Fibroblast of lung (primary cell): Measurements from ENCODE around the gene ZNF793. TPM values are rescaled to one million over a fixed set of nuclear protein-coding genes. Genes with fewer than 3 reads are reported as not detected.

Experiments used
- DNase-seq, 2 donors: peaks; one replicate each; pipeline versions ENCODE4 v3.0.0 to v3.0.0-alpha.2; 2010; ENCODE audit warnings: low read depth in 2 of 2
- H2AFZ ChIP-seq: 2 replicates; pipeline ENCODE4 v1.5.1; 2012; ENCODE audit warnings: low read length, control low read depth, inconsistent platforms
- H3K27ac ChIP-seq: 2 replicates; pipeline ENCODE4 v1.5.1; 2011; ENCODE audit warnings: low read length, control low read depth; ENCODE audit not compliant: insufficient read depth
- H3K27me3 ChIP-seq: 2 replicates; pipeline ENCODE4 v1.5.1; 2011; ENCODE audit warnings: mild to moderate bottlenecking, low read length; ENCODE audit not compliant: control insufficient read depth, insufficient read depth
- H3K36me3 ChIP-seq: 2 replicates; pipeline ENCODE4 v1.5.1; 2011; ENCODE audit warnings: low read length; ENCODE audit not compliant: control insufficient read depth, insufficient read depth
- H3K4me1 ChIP-seq: 2 replicates; pipeline ENCODE4 v1.5.1; 2011; ENCODE audit warnings: low read length; ENCODE audit not compliant: control insufficient read depth, insufficient read depth; ENCODE audit errors: extremely low read depth
- H3K4me2 ChIP-seq: 2 replicates; pipeline ENCODE4 v1.5.1; 2011; ENCODE audit warnings: low read length, control low read depth; ENCODE audit not compliant: insufficient read depth; ENCODE audit errors: extremely low read depth
- H3K4me3 ChIP-seq, 4 experiments: fragments of 200-600 bp in 1 of 4; sonication (generic) in 1 of 4; replicated peaks in 1 of 4; 2 replicates each; pipeline ENCODE4 v1.5.1; 2011 to 2016; ENCODE audit warnings: low read length in 4 of 4, low read depth in 3 of 4, mild to moderate bottlenecking in 3 of 4, control low read depth in 2 of 4, inconsistent platforms in 1 of 4, mixed read lengths in 1 of 4; ENCODE audit not compliant: insufficient read depth in 1 of 4; ENCODE audit errors: control extremely low read depth in 1 of 4
- H3K79me2 ChIP-seq: 2 replicates; pipeline ENCODE4 v1.5.1; 2012; ENCODE audit warnings: mild to moderate bottlenecking, low read length, inconsistent platforms; ENCODE audit not compliant: control insufficient read depth, insufficient read depth
- H3K9ac ChIP-seq: 2 replicates; pipeline ENCODE4 v1.5.1; 2011; ENCODE audit warnings: mild to moderate bottlenecking, low read length, control low read depth; ENCODE audit not compliant: insufficient read depth
- H3K9me3 ChIP-seq: 2 replicates; pipeline ENCODE4 v1.5.1; 2012; ENCODE audit warnings: low read depth, low read length; ENCODE audit not compliant: control insufficient read depth, insufficient read depth
- H4K20me1 ChIP-seq: 2 replicates; pipeline ENCODE4 v1.5.1; 2011; ENCODE audit warnings: low read length; ENCODE audit not compliant: control insufficient read depth, insufficient read depth; ENCODE audit errors: extremely low read depth
- EZH2 ChIP-seq: IDR thresholded peaks from 2 replicates; pipeline ENCODE4 v1.5.1; 2012; ENCODE audit warnings: low read length, control low read depth, mild to moderate bottlenecking; ENCODE audit errors: missing control alignments
- polyA plus RNA-seq, 2 donors: library from polyadenylated mRNA; depleted of rRNA in 1 of 2; stranded (reverse) in 1 of 2; unstranded in 1 of 2; fragments of >200 nt; gene quantifications; 2 replicates each; pipeline ENCODE4 v1.2.1, GENCODE V29; 2011 to 2012; ENCODE audit warnings: missing spikeins in 1 of 2
- total RNA-seq: library from RNA; depleted of rRNA; stranded (reverse); fragments of >200 nt; gene quantifications from 2 replicates; pipeline ENCODE4 v1.2.1, GENCODE V29; 2014
- TF ChIP-seq, protein P1 (sequence below), 2 donors: IDR thresholded peaks in 1 of 2; conservative IDR thresholded peaks in 1 of 2; 1 replicate in 1 of 2; 2 replicates in 1 of 2; pipeline ENCODE4 v1.5.1; 2011 to 2012; ENCODE audit warnings: low read length in 2 of 2, control low read depth in 1 of 2, inconsistent platforms in 1 of 2, low read depth in 1 of 2, mild to moderate bottlenecking in 1 of 2

Gene ZNF793
- total and polyA plus RNA-seq, 2 donors (not counting 1 experiment from before 2014, with no cell fraction given) = 1.7 to 5.9 TPM

DNA sequence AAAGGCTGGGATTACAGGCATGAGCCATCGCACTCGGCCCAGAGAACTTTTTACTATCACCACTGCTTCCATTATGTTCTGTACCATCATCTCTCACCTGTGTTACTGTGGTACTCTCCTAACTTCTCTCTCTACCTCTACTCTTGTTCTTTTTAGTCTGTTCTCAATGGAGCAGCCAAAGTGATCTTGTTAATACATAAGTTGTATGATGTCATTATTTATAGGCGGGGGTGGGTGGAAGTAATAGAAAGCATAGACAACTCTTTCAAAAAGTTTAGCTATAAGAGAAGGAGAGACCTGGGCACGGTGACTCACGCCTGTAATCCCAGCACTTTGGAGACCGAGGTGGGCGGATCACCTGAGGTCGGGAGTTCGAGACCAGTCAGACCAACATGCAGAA, 34.6 kb upstream of the ZNF793 start:
- H3K27me3 ChIP-seq = no peaks in the 10 kb centered on the region
- no peak overlapping the region for H3K27ac ChIP-seq
- H2AFZ ChIP-seq = no peak overlapping the region
- H3K4me2 ChIP-seq = no peak overlapping the region
- H3K9ac ChIP-seq = no peak overlapping the region
- no peak overlapping the region for H3K4me3 ChIP-seq
- no peaks in the 10 kb centered on the region for H3K79me2 ChIP-seq
- DNase-seq = no peak
- no peaks in the 10 kb centered on the region for H4K20me1 ChIP-seq
- peaks cover 6% of the 10 kb centered on the region for H3K36me3 ChIP-seq
- H3K4me1 ChIP-seq = no peaks in the 10 kb centered on the region
- H3K9me3 ChIP-seq = no peaks in the 10 kb centered on the region
- TF ChIP-seq, protein P1, sequence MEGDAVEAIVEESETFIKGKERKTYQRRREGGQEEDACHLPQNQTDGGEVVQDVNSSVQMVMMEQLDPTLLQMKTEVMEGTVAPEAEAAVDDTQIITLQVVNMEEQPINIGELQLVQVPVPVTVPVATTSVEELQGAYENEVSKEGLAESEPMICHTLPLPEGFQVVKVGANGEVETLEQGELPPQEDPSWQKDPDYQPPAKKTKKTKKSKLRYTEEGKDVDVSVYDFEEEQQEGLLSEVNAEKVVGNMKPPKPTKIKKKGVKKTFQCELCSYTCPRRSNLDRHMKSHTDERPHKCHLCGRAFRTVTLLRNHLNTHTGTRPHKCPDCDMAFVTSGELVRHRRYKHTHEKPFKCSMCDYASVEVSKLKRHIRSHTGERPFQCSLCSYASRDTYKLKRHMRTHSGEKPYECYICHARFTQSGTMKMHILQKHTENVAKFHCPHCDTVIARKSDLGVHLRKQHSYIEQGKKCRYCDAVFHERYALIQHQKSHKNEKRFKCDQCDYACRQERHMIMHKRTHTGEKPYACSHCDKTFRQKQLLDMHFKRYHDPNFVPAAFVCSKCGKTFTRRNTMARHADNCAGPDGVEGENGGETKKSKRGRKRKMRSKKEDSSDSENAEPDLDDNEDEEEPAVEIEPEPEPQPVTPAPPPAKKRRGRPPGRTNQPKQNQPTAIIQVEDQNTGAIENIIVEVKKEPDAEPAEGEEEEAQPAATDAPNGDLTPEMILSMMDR (conservative IDR thresholded peaks at IDR 0.05 in 1 of 2, IDR thresholded peaks at IDR 0.05 in 1 of 2; ENCODE audit: low read depth in 1 of 2, low read length in 2 of 2) = no peak
- TF ChIP-seq EZH2 = no peak

DNA sequence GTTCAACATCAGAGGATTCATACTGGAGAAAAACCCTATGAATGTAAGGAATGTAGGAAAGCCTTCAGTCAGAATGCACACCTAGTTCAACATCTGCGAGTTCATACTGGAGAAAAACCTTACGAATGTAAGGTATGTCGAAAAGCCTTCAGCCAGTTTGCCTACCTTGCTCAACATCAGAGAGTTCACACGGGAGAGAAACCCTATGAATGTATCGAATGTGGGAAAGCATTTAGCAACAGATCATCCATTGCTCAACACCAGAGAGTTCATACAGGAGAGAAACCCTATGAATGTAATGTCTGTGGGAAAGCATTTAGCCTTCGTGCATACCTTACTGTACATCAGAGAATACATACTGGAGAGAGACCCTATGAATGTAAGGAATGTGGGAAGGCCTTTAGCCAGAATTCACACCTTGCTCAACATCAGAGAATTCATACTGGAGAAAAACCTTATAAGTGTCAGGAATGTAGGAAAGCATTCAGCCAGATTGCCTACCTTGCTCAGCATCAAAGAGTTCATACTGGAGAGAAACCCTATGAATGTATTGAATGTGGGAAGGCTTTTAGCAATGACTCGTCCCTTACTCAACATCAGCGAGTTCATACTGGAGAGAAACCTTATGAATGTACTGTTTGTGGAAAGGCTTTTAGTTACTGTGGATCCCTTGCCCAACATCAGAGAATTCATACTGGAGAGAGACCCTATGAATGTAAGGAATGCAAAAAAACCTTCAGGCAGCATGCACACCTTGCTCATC, 22.2 kb upstream of the ZNF793 start:
- no peaks in the 10 kb centered on the region for H3K27me3 ChIP-seq
- peaks cover 2% of the 10 kb centered on the region for H3K9me3 ChIP-seq
- H3K4me1 ChIP-seq = no peaks in the 10 kb centered on the region
- no peak overlapping the region for H2AFZ ChIP-seq
- H3K4me3 ChIP-seq = no peak overlapping the region
- no peaks in the 10 kb centered on the region for H3K36me3 ChIP-seq
- no peak overlapping the region for H3K4me2 ChIP-seq
- no peak overlapping the region for H3K27ac ChIP-seq
- peak in 1 of 2 donors; percentile 1 for DNase-seq
- H3K79me2 ChIP-seq = no peaks in the 10 kb centered on the region
- no peak overlapping the region for H3K9ac ChIP-seq
- H4K20me1 ChIP-seq = no peaks in the 10 kb centered on the region
- TF ChIP-seq EZH2 = no peak
- TF ChIP-seq, protein P1 (conservative IDR thresholded peaks at IDR 0.05 in 1 of 2, IDR thresholded peaks at IDR 0.05 in 1 of 2; ENCODE audit: low read depth in 1 of 2, low read length in 2 of 2) = no peak

DNA sequence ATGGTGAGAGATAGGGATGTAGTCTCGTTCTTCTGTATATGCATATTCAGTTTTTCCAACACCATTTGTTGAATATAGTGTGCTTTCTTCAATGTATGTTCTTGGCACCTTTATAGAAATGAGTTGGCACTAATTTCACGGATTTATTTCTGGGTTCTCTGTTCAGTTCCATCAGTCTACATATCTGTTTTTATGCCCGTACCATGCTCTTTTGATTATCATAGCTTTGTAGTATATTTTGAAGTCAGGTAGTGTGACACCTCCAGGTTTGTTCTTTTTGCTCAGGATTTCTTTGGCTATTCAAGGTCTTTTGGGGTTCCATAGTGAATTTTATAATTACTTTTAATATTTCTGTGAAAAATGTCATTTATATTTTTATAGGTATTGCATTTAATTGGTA, 14.5 kb upstream of the ZNF793 start:
- TF ChIP-seq, protein P1 (conservative IDR thresholded peaks at IDR 0.05 in 1 of 2, IDR thresholded peaks at IDR 0.05 in 1 of 2; ENCODE audit: low read depth in 1 of 2, low read length in 2 of 2) = no peak
- TF ChIP-seq EZH2 = no peak
- no peaks in the 10 kb centered on the region for H3K9me3 ChIP-seq
- no peaks in the 10 kb centered on the region for H3K36me3 ChIP-seq
- no peaks in the 10 kb centered on the region for H4K20me1 ChIP-seq
- no peaks in the 10 kb centered on the region for H3K27me3 ChIP-seq
- H3K27ac ChIP-seq = no peak overlapping the region
- H3K4me3 ChIP-seq = no peak overlapping the region
- no peaks in the 10 kb centered on the region for H3K4me1 ChIP-seq
- H3K4me2 ChIP-seq = no peak overlapping the region
- H3K9ac ChIP-seq = no peak overlapping the region
- DNase-seq = no peak
- H2AFZ ChIP-seq = no peak overlapping the region
- H3K79me2 ChIP-seq = no peaks in the 10 kb centered on the region
